KG1 (cell line): ENCODE data around the gene BIN2.
A peak's percentile ranks its signal among the peaks of the same experiment; 100 is the strongest.

Source experiments
- DNase-seq: peaks from one replicate; lab custom pipeline; 2025; lab: John Stamatoyannopoulos, UW

BIN2 gene

GRCh38 chr12:51323966-51324895 is at the start of gene BIN2:
BIN2 (minus strand) TSS chr12:51324174; CDS start chr12:51324102, 72 bp downstream.
- no peak for DNase-seq

- no peak for DNase-seq
Observed at GRCh38 chr12:51373187-51373586, 49.2 kb upstream of the BIN2 start.

GRCh38 chr12:51372021-51372420 is 48.0 kb upstream of the BIN2 start:
- no peak for DNase-seq

- DNase-seq, result no peak
Observed at GRCh38 chr12:51371295-51371953, 47.5 kb upstream of the BIN2 start.

- DNase-seq, result no peak
Observed at GRCh38 chr12:51370667-51371066, 46.7 kb upstream of the BIN2 start.

GRCh38 chr12:51369581-51369980 is 45.6 kb upstream of the BIN2 start:
- no peak for DNase-seq

- peak; percentile 75 for DNase-seq
Observed at GRCh38 chr12:51368640-51369517, 44.9 kb upstream of the BIN2 start.

- DNase-seq, result no peak
Observed at GRCh38 chr12:51365276-51365675, 41.3 kb upstream of the BIN2 start.

- no peak for DNase-seq
Observed at GRCh38 chr12:51364001-51364400, 40.0 kb upstream of the BIN2 start.

GRCh38 chr12:51362747-51363342 is 38.9 kb upstream of the BIN2 start:
- no peak for DNase-seq

GRCh38 chr12:51362307-51362706 is 38.3 kb upstream of the BIN2 start:
- no peak for DNase-seq

GRCh38 chr12:51361161-51362016 is 37.4 kb upstream of the BIN2 start:
- DNase-seq, result no peak

GRCh38 chr12:51360315-51360714 is 36.3 kb upstream of the BIN2 start:
- no peak for DNase-seq

- DNase-seq, result no peak
Observed at GRCh38 chr12:51359851-51360250, 35.9 kb upstream of the BIN2 start.

GRCh38 chr12:51358496-51358895 is 34.5 kb upstream of the BIN2 start:
- DNase-seq, result no peak

- no peak for DNase-seq
Observed at GRCh38 chr12:51357374-51358047, 33.5 kb upstream of the BIN2 start.

GRCh38 chr12:51351913-51352532 is 28.0 kb upstream of the BIN2 start:
- no peak for DNase-seq

GRCh38 chr12:51349026-51349425 is 25.1 kb upstream of the BIN2 start:
- no peak for DNase-seq

- no peak for DNase-seq
Observed at GRCh38 chr12:51348116-51348515, 24.1 kb upstream of the BIN2 start.

GRCh38 chr12:51346581-51346980 is 22.6 kb upstream of the BIN2 start, which contains the start of gene CELA1:
CELA1 (minus strand) TSS chr12:51346679; CDS start chr12:51346638, 41 bp downstream.
- no peak for DNase-seq
